ENCODE measurements around the gene SLC30A4.

DNA sequence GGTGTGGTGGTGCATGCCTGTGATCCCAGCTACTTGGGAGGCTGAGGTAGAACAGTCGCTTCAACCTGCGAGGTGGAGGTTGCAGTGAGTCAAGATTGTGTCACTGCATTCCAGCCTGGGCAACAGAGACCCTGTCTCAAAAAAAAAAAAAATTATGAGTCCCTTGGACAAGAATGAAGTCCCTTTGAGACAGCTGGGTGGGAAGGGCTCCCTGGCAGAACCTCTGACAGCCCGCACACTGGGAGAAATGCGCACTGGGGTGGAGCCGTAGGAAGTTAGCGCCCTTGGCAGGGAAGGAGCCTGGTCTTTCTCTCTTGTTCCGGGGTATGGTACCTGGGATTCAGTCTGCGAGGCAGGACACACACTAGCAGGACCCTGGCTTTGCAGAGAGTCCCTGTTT is 51.4 kb downstream of the SLC30A4 start:
- no peak for TF ChIP-seq CTCF (conservative IDR thresholded peaks at IDR 0.05)
- no peak for TF ChIP-seq EZH2 (IDR thresholded peaks at IDR 0.05; ENCODE audit: low read depth)

Measured in PC-9 (cell line).